ENCODE measurements around the gene REXO1.
"Not testable (repeated sequence)": the region's sequence is repeated elsewhere in the genome, so short reads cannot be mapped to it uniquely, and the experiment has no call there.

Gene REXO1

GRCh38 chr19:1812426-1813191, 35.7 kb downstream of the REXO1 start:
- peak; percentile 91 for DNase-seq

GRCh38 chr19:1811942-1812425, 36.3 kb downstream of the REXO1 start, which contains the start of gene ATP8B3:
Gene ATP8B3 (minus strand): TSS chr19:1812276. CDS start chr19:1811736, 540 bp downstream.
- no peak for DNase-seq

- DNase-seq, result peak; percentile 70
Measured at GRCh38 chr19:1811472-1811894, 36.8 kb downstream of the REXO1 start.

GRCh38 chr19:1810439-1811160, 37.7 kb downstream of the REXO1 start:
- no peak for DNase-seq

GRCh38 chr19:1809678-1810077, 38.6 kb downstream of the REXO1 start:
- no peak for DNase-seq

GRCh38 chr19:1808395-1808731, 39.9 kb downstream of the REXO1 start:
- DNase-seq, result no peak

- no peak for DNase-seq
Measured at GRCh38 chr19:1807695-1808394, 40.4 kb downstream of the REXO1 start.

GRCh38 chr19:1807030-1807694, 41.1 kb downstream of the REXO1 start:
- no peak for DNase-seq

GRCh38 chr19:1806184-1807029, 41.9 kb downstream of the REXO1 start:
- DNase-seq, result no peak

- no peak for DNase-seq
Measured at GRCh38 chr19:1805401-1806183, 42.7 kb downstream of the REXO1 start.

GRCh38 chr19:1804858-1805257, 43.4 kb downstream of the REXO1 start:
- DNase-seq, result no peak

GRCh38 chr19:1799695-1800342, 48.5 kb downstream of the REXO1 start:
- no peak for DNase-seq

- DNase-seq, result not testable (repeated sequence)
Measured at GRCh38 chr19:1797313-1797712, 51.0 kb downstream of the REXO1 start.

GRCh38 chr19:1796395-1797142, 51.7 kb downstream of the REXO1 start:
- no peak for DNase-seq

GRCh38 chr19:1794424-1795172, 53.7 kb downstream of the REXO1 start:
- DNase-seq, result no peak

GRCh38 chr19:1791879-1792278, 56.4 kb downstream of the REXO1 start:
- no peak for DNase-seq

GRCh38 chr19:1790054-1790792, 58.1 kb downstream of the REXO1 start:
- DNase-seq, result no peak
